Bronchial epithelial cell (primary cell): ENCODE results near the gene THSD4. TPM values are rescaled to one million over a fixed set of nuclear protein-coding genes. Genes with fewer than 3 reads are reported as not detected.
"Not testable (repeated sequence)": the region's sequence is repeated elsewhere in the genome, so short reads cannot be mapped to it uniquely, and the experiment has no call there.

ENCODE experiments used
- DNase-seq: peaks from one replicate; pipeline ENCODE4 v3.0.0-alpha.2; 2010; ENCODE audit warnings: low read depth
- FAIRE-seq: peaks from 2 replicates; lab custom pipeline; 2011; peaks lifted over from hg19 to GRCh38; lab: Jason Lieb, UNC
- H3K27me3 ChIP-seq: 2 replicates; pipeline ENCODE4 v1.5.1; 2011; ENCODE audit warnings: low read length; ENCODE audit not compliant: control insufficient read depth, insufficient read depth
- H3K36me3 ChIP-seq: 2 replicates; pipeline ENCODE4 v1.5.1; 2011; ENCODE audit warnings: low read length; ENCODE audit not compliant: control insufficient read depth, insufficient read depth
- H3K4me3 ChIP-seq: 2 replicates; pipeline ENCODE4 v1.5.1; 2011; ENCODE audit warnings: mild to moderate bottlenecking, low read depth, low read length, control low read depth
- total RNA-seq: library from RNA; depleted of rRNA; stranded (reverse); fragments of >200 nt; gene quantifications from 2 replicates; pipeline ENCODE4 v1.2.1, GENCODE V29; 2014
- TF ChIP-seq, protein P1 (sequence below): IDR thresholded peaks from 2 replicates; pipeline ENCODE4 v1.5.1; 2011; ENCODE audit warnings: mild to moderate bottlenecking, moderate library complexity, low read length, control low read depth, inconsistent platforms; ENCODE audit not compliant: insufficient read depth, severe bottlenecking

THSD4 gene
- total RNA-seq, 1 donor from 2014 or later, result 14.5 TPM

GRCh38 chr15:71212146-71212545 lies 96.9 kb downstream of the THSD4 start:
- TF ChIP-seq, protein P1, sequence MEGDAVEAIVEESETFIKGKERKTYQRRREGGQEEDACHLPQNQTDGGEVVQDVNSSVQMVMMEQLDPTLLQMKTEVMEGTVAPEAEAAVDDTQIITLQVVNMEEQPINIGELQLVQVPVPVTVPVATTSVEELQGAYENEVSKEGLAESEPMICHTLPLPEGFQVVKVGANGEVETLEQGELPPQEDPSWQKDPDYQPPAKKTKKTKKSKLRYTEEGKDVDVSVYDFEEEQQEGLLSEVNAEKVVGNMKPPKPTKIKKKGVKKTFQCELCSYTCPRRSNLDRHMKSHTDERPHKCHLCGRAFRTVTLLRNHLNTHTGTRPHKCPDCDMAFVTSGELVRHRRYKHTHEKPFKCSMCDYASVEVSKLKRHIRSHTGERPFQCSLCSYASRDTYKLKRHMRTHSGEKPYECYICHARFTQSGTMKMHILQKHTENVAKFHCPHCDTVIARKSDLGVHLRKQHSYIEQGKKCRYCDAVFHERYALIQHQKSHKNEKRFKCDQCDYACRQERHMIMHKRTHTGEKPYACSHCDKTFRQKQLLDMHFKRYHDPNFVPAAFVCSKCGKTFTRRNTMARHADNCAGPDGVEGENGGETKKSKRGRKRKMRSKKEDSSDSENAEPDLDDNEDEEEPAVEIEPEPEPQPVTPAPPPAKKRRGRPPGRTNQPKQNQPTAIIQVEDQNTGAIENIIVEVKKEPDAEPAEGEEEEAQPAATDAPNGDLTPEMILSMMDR, result no peak
- DNase-seq (no peak), FAIRE-seq (no peak)
- H3K36me3 ChIP-seq, result peaks cover 1% of the 10 kb centered on the region
- H3K4me3 ChIP-seq, result no peak overlapping the region
- no peaks in the 10 kb centered on the region for H3K27me3 ChIP-seq

DNA sequence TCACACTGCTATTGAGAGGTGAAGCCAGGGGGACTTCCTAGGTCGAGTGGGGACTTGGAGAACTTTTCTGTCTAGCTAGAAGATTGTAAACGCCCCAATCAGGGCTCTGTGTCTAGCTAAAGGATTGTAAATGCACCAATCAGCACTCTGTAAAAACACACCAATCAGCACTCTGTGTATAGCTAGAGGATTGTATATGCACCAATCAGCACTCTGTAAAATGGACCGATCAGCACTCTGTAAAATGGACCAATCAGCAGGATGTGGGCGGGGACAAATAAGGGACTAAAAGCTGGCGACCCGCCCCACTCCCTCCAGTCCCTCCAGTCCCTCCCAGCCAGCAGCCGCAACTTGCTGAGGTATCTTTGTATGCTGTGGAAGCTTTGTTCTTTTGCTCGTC lies 98.7 kb downstream of the THSD4 start:
- FAIRE-seq, DNase-seq, H3K4me3 ChIP-seq, H3K27me3 ChIP-seq, H3K36me3 ChIP-seq: not testable (repeated sequence)

GRCh38 chr15:71215126-71215894 lies 100.0 kb downstream of the THSD4 start:
- H3K36me3 ChIP-seq, result peaks cover 1% of the 10 kb centered on the region
- DNase-seq, result no peak
- no peak for FAIRE-seq
- TF ChIP-seq, protein P1, result no peak
- no peak overlapping the region for H3K4me3 ChIP-seq
- no peaks in the 10 kb centered on the region for H3K27me3 ChIP-seq

- H3K4me3 ChIP-seq, result no peak overlapping the region
- DNase-seq, result no peak
- H3K27me3 ChIP-seq, result no peaks in the 10 kb centered on the region
- TF ChIP-seq, protein P1, result no peak
- peaks cover 1% of the 10 kb centered on the region for H3K36me3 ChIP-seq
- no peak for FAIRE-seq
Observed at GRCh38 chr15:71218272-71218805, 103.1 kb downstream of the THSD4 start.

- no peaks in the 10 kb centered on the region for H3K27me3 ChIP-seq
- TF ChIP-seq, protein P1, result no peak
- DNase-seq, result no peak
- H3K4me3 ChIP-seq, result no peak overlapping the region
- H3K36me3 ChIP-seq, result peaks cover 1% of the 10 kb centered on the region
- FAIRE-seq, result no peak
Observed at GRCh38 chr15:71219101-71219500, 103.8 kb downstream of the THSD4 start.

GRCh38 chr15:71219645-71220044 lies 104.4 kb downstream of the THSD4 start:
- TF ChIP-seq, protein P1, result no peak
- H3K36me3 ChIP-seq, result no peaks in the 10 kb centered on the region

More at GRCh38 chr15:71219645-71220044, 104.4 kb downstream of the THSD4 start:
- FAIRE-seq (no peak), DNase-seq (peak; percentile 95)
- Histone ChIP-seq H3K27me3 (no peaks in the 10 kb centered on the region), H3K4me3 (no peak overlapping the region)
